Gastrocnemius medialis (tissue), 4 donors: ENCODE results near the gene LRRFIP1.

Source experiments
- POLR2A ChIP-seq, 2 donors: fragments of 450-650 bp; IDR thresholded peaks; one replicate each; pipeline ENCODE4 v1.6.1; 2017; ENCODE audit warnings: antibody characterized with exemption in 2 of 2, mild to moderate bottlenecking in 2 of 2, moderate library complexity in 2 of 2
- TF ChIP-seq, protein P1 (sequence below), 5 experiments: fragments of 450-650 bp in 3 of 5; fragments of 200-600 bp in 2 of 5; sonication (generic) in 2 of 5; IDR thresholded peaks in 4 of 5; conservative IDR thresholded peaks in 1 of 5; 1 replicate in 4 of 5; 2 replicates in 1 of 5; pipeline ENCODE4 v1.5.1; 2016 to 2019; ENCODE audit warnings: antibody characterized with exemption in 5 of 5, mild to moderate bottlenecking in 3 of 5, moderate library complexity in 3 of 5

GRCh38 chr2:237717366-237718276 is 90.2 kb downstream of the LRRFIP1 start:
- TF ChIP-seq, protein P1, sequence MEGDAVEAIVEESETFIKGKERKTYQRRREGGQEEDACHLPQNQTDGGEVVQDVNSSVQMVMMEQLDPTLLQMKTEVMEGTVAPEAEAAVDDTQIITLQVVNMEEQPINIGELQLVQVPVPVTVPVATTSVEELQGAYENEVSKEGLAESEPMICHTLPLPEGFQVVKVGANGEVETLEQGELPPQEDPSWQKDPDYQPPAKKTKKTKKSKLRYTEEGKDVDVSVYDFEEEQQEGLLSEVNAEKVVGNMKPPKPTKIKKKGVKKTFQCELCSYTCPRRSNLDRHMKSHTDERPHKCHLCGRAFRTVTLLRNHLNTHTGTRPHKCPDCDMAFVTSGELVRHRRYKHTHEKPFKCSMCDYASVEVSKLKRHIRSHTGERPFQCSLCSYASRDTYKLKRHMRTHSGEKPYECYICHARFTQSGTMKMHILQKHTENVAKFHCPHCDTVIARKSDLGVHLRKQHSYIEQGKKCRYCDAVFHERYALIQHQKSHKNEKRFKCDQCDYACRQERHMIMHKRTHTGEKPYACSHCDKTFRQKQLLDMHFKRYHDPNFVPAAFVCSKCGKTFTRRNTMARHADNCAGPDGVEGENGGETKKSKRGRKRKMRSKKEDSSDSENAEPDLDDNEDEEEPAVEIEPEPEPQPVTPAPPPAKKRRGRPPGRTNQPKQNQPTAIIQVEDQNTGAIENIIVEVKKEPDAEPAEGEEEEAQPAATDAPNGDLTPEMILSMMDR (IDR thresholded peaks at IDR 0.05 in 4 of 5, conservative IDR thresholded peaks at IDR 0.05 in 1 of 5): no peak
- peak in 1 of 2 donors; percentile 7 for TF ChIP-seq POLR2A (IDR thresholded peaks at IDR 0.05)
